Measurements from ENCODE around the gene CEP112. TPM values are rescaled to one million over a fixed set of nuclear protein-coding genes. Genes with fewer than 3 reads are reported as not detected.

Gene CEP112
- total and polyA plus RNA-seq, 9 of the 15 experiments (the other 6 are each of a cell fraction or from before 2014, with no cell fraction given), result 0.84 TPM; not detected in 8

- TF ChIP-seq CBX8 (IDR thresholded peaks at IDR 0.05; ENCODE audit: borderline replicate concordance, extremely low read depth, low read depth, low read length, poor library complexity, severe bottlenecking) (no peak), SMARCA5 (IDR thresholded peaks at IDR 0.05) (no peak), SAFB (IDR thresholded peaks at IDR 0.05; ENCODE audit: borderline replicate concordance, low read depth, low read length) (no peak), RNF2 (IDR thresholded peaks at IDR 0.05) (no peak), E2F4 (CRISPR knock-in tag; IDR thresholded peaks at IDR 0.05; ENCODE audit: low read depth) (no peak), CBFA2T2 (conservative IDR thresholded peaks at IDR 0.05) (no peak), NFIX (CRISPR knock-in tag; IDR thresholded peaks at IDR 0.05; ENCODE audit: low read depth) (no peak), E2F6 (IDR thresholded peaks at IDR 0.05; ENCODE audit: borderline replicate concordance in 1 of 2, extremely low read depth in 1 of 2, insufficient read depth in 1 of 2, insufficient read length in 1 of 2, low read depth in 1 of 2, low read length in 1 of 2, poor library complexity in 1 of 2, severe bottlenecking in 1 of 2) (no peak), ZNF79 (CRISPR knock-in tag; IDR thresholded peaks at IDR 0.05; ENCODE audit: low read depth) (no peak), OTX1 (CRISPR knock-in tag; IDR thresholded peaks at IDR 0.05) (no peak), ZNF175 (CRISPR knock-in tag; IDR thresholded peaks at IDR 0.05; ENCODE audit: low read depth) (no peak), RHOXF2B (CRISPR knock-in tag; conservative IDR thresholded peaks at IDR 0.05) (no peak), SREBF1 (IDR thresholded peaks at IDR 0.05; ENCODE audit: borderline replicate concordance, low read depth, low read length) (no peak), XRCC3 (IDR thresholded peaks at IDR 0.05) (no peak)
- TF ChIP-seq, protein P1, sequence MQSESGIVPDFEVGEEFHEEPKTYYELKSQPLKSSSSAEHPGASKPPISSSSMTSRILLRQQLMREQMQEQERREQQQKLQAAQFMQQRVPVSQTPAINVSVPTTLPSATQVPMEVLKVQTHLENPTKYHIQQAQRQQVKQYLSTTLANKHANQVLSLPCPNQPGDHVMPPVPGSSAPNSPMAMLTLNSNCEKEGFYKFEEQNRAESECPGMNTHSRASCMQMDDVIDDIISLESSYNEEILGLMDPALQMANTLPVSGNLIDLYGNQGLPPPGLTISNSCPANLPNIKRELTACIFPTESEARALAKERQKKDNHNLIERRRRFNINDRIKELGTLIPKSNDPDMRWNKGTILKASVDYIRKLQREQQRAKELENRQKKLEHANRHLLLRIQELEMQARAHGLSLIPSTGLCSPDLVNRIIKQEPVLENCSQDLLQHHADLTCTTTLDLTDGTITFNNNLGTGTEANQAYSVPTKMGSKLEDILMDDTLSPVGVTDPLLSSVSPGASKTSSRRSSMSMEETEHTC (IDR thresholded peaks at IDR 0.05), result no peak
- TF ChIP-seq, protein P2, sequence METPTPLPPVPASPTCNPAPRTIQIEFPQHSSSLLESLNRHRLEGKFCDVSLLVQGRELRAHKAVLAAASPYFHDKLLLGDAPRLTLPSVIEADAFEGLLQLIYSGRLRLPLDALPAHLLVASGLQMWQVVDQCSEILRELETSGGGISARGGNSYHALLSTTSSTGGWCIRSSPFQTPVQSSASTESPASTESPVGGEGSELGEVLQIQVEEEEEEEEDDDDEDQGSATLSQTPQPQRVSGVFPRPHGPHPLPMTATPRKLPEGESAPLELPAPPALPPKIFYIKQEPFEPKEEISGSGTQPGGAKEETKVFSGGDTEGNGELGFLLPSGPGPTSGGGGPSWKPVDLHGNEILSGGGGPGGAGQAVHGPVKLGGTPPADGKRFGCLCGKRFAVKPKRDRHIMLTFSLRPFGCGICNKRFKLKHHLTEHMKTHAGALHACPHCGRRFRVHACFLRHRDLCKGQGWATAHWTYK (CRISPR knock-in tag; IDR thresholded peaks at IDR 0.05), result no peak
- BruUV-seq (replicated peaks), result no TSS peak
- intact Hi-C loops (cut with micrococcal nuclease), result no loop called here
- WGBS (ENCODE audit: insufficient coverage, low coverage, missing lambda C conversion rate), result 0% methylated on average over 6 of the region's 6 CpGs
- POLR2A ChIA-PET, result no interaction called here
- FAIRE-seq (no peak), ATAC-seq (no peak), DNase-seq (ENCODE audit: extremely low read depth in 1 of 4, low spot score in 3 of 4) (no peak)
- Histone ChIP-seq H2AFZ (ENCODE audit: low read depth, low read length) (no peak overlapping the region), H3K9me3 (replicated peaks; ENCODE audit: control insufficient read depth, insufficient read depth, low read depth, low read length) (no peaks in the 10 kb centered on the region), H3K27me3 (ENCODE audit: control insufficient read depth in 2 of 2, insufficient read depth in 2 of 2, low read length in 2 of 2) (peaks cover 12 to 13% of the 10 kb centered on the region in 2 experiments; a peak in 3 of 5 replicates), H3K9ac (ENCODE audit: insufficient read depth in 1 of 2, low read depth in 2 of 2, low read length in 2 of 2) (no peak overlapping the region), H3K9me1 (ENCODE audit: control insufficient read depth, insufficient read depth, low read length) (no peaks in the 10 kb centered on the region), H3K4me3 (no peak overlapping the region), H3K27ac (ENCODE audit: extremely low read depth, low read depth, low read length) (no peak overlapping the region), H3K36me3 (ENCODE audit: control insufficient read depth, insufficient read depth, low read length) (no peaks in the 10 kb centered on the region), H3K79me2 (ENCODE audit: control insufficient read depth, insufficient read depth, low read length) (no peaks in the 10 kb centered on the region), H3K4me1 (replicated peaks in 1 of 2; ENCODE audit: control insufficient read depth in 2 of 2, insufficient read depth in 2 of 2, low read length in 2 of 2) (no peaks in the 10 kb centered on the region), H3K4me2 (ENCODE audit: insufficient read depth, low read length) (no peak overlapping the region), H4K20me1 (replicated peaks; ENCODE audit: control insufficient read depth, insufficient read depth, low read length) (no peaks in the 10 kb centered on the region)
- CTCF ChIA-PET (ENCODE audit: low intra/inter-chr PET ratio), result no interaction called here
- in situ Hi-C loops (cut with MboI), result no loop called here
These were observed 48.1 kb upstream of the CEP112 start for GRCh38 chr17:66240013-66240412.
